Measurements from ENCODE around the gene DOCK3.
"Not testable (repeated sequence)": the region's sequence is repeated elsewhere in the genome, so short reads cannot be mapped to it uniquely, and the experiment has no call there.

DOCK3 gene

GRCh38 chr3:50675179-50676030 lies 678 bp downstream of the DOCK3 start:
- peak in 1 of 2 donors; percentile 55 for DNase-seq (ENCODE audit: low read depth in 1 of 2, low spot score in 1 of 2)

GRCh38 chr3:50676031-50676705 lies 1.4 kb downstream of the DOCK3 start:
- no peak for DNase-seq (ENCODE audit: low read depth in 1 of 2, low spot score in 1 of 2)

GRCh38 chr3:50687127-50687751 lies 12.5 kb downstream of the DOCK3 start:
- DNase-seq (ENCODE audit: low read depth in 1 of 2, low spot score in 1 of 2) = no peak

GRCh38 chr3:50687916-50688315 lies 13.2 kb downstream of the DOCK3 start:
- DNase-seq (ENCODE audit: low read depth in 1 of 2, low spot score in 1 of 2) = no peak

GRCh38 chr3:50688602-50689001 lies 13.9 kb downstream of the DOCK3 start:
- not testable (repeated sequence) for DNase-seq (ENCODE audit: low read depth in 1 of 2, low spot score in 1 of 2)

GRCh38 chr3:50689558-50689957 lies 14.8 kb downstream of the DOCK3 start:
- DNase-seq (ENCODE audit: low read depth in 1 of 2, low spot score in 1 of 2) = no peak

GRCh38 chr3:50695031-50695430 lies 20.3 kb downstream of the DOCK3 start:
- DNase-seq (ENCODE audit: low read depth in 1 of 2, low spot score in 1 of 2) = no peak

GRCh38 chr3:50696276-50696675 lies 21.5 kb downstream of the DOCK3 start:
- DNase-seq (ENCODE audit: low read depth in 1 of 2, low spot score in 1 of 2) = no peak

GRCh38 chr3:50698269-50698668 lies 23.5 kb downstream of the DOCK3 start:
- no peak for DNase-seq (ENCODE audit: low read depth in 1 of 2, low spot score in 1 of 2)

GRCh38 chr3:50708620-50709019 lies 33.9 kb downstream of the DOCK3 start:
- DNase-seq (ENCODE audit: low read depth in 1 of 2, low spot score in 1 of 2) = no peak

- no peak for DNase-seq (ENCODE audit: low read depth in 1 of 2, low spot score in 1 of 2)
These were observed 40.2 kb downstream of the DOCK3 start for GRCh38 chr3:50714946-50715345.

GRCh38 chr3:50724831-50725230 lies 50.1 kb downstream of the DOCK3 start:
- DNase-seq (ENCODE audit: low read depth in 1 of 2, low spot score in 1 of 2) = no peak

- DNase-seq (ENCODE audit: low read depth in 1 of 2, low spot score in 1 of 2) = no peak
These were observed 60.3 kb downstream of the DOCK3 start for GRCh38 chr3:50734985-50735384.

- no peak for DNase-seq (ENCODE audit: low read depth in 1 of 2, low spot score in 1 of 2)
These were observed 62.6 kb downstream of the DOCK3 start for GRCh38 chr3:50737193-50737905.

GRCh38 chr3:50737906-50738598 lies 63.3 kb downstream of the DOCK3 start:
- DNase-seq (ENCODE audit: low read depth in 1 of 2, low spot score in 1 of 2) = no peak

GRCh38 chr3:50743643-50744042 lies 68.9 kb downstream of the DOCK3 start:
- DNase-seq (ENCODE audit: low read depth in 1 of 2, low spot score in 1 of 2) = no peak

- DNase-seq (ENCODE audit: low read depth in 1 of 2, low spot score in 1 of 2) = no peak
These were observed 75.1 kb downstream of the DOCK3 start for GRCh38 chr3:50749822-50750221.

GRCh38 chr3:50759015-50759414 lies 84.3 kb downstream of the DOCK3 start:
- no peak for DNase-seq (ENCODE audit: low read depth in 1 of 2, low spot score in 1 of 2)

GRCh38 chr3:50777680-50778079 lies 103.0 kb downstream of the DOCK3 start:
- DNase-seq (ENCODE audit: low read depth in 1 of 2, low spot score in 1 of 2) = no peak

GRCh38 chr3:50781766-50782165 lies 107.0 kb downstream of the DOCK3 start:
- DNase-seq (ENCODE audit: low read depth in 1 of 2, low spot score in 1 of 2) = not testable (repeated sequence)

GRCh38 chr3:50786631-50787030 lies 111.9 kb downstream of the DOCK3 start:
- DNase-seq (ENCODE audit: low read depth in 1 of 2, low spot score in 1 of 2) = no peak

Measured in stimulated activated CD4-positive, alpha-beta T cell treated with anti-CD3 and anti-CD28 coated beads, Interleukin-15, amount 100 ng/mL, for 1 hour (primary cell).